Stimulated activated CD4-positive, alpha-beta T cell treated with anti-CD3 and anti-CD28 coated beads, TNF-alpha, amount 100 ng/mL, for 1 hour (primary cell): ENCODE data around the gene IGF2BP1.
"Not testable (repeated sequence)": the region's sequence is repeated elsewhere in the genome, so short reads cannot be mapped to it uniquely, and the experiment has no call there.

ENCODE experiments used
- DNase-seq, 3 donors: peaks; one replicate each; pipeline ENCODE4 v3.0.0-alpha.2; 2020; ENCODE audit warnings: low read depth in 3 of 3, low spot score in 1 of 3

Gene IGF2BP1

DNA sequence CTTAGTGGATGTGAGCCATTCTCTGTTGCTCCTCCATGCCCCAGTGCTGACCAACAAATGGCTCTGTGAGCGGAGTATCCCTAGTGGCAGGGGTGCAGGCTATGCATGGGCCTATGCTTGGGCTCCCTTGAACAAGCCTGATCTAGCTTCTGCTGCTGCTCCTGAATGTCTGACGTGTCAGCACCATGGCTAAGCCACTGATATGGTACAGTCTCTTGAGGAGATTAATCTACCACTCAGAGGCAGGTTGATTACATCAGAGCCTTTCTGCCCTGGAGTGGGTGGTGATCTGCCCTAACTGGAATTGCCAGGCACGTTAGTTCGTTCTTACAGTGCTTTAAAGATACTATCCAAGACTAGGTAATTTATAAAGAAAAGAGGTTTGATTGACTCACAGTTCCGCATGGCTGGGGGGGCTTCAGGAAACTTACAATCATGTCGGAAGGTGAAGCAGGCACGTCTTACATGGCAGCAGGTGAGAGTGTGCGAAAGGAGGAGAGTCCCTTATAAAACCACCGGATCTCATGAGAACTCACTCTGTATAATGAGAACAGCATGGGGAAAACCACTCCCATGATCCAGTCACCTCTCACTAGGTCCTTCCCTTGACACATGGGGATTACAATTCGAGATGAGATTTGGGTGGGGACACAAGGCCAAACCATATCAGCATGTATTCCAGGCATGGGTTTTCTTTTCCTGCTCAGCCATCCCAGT lies 93.9 kb downstream of the IGF2BP1 start:
- no peak for DNase-seq

DNA sequence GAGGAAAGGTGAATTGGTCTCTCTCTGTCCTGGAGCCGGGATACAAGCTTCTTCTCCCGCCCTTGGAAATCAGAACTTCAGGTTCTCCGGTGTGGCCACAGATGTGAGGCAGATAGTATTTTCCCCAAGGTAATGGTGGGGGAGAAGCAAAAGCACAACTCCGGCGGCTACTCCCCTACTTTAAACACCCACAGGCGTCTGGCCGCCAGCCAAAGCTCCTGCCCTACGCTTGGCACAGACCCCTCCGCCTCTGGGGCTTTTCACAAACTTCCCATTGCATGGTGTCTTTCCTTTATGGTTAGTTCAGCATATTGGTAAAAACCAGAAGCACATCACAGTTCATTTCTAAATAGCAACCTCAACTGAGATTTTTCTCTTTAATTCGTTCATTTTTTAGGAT lies 95.9 kb downstream of the IGF2BP1 start:
- no peak for DNase-seq

DNA sequence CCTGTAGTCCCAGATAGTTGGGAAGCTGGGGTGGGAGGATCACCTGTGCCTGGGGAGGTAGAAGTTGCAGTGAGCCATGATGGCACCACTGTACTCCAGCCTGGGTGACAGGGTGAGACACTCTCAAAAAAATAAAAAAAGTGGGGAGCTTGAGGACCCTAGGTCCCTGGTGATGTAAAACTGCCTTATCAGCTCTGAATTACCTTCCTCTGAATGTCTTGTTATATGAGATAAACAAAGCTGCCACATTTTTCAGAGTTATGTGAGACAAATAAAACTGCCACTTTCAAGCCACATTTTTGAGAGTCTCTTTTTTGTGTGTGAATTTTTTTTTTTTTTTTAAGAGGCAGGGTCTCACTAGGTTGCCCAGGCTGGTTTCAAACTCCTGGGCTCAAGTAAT lies 103.4 kb downstream of the IGF2BP1 start:
- no peak for DNase-seq

DNA sequence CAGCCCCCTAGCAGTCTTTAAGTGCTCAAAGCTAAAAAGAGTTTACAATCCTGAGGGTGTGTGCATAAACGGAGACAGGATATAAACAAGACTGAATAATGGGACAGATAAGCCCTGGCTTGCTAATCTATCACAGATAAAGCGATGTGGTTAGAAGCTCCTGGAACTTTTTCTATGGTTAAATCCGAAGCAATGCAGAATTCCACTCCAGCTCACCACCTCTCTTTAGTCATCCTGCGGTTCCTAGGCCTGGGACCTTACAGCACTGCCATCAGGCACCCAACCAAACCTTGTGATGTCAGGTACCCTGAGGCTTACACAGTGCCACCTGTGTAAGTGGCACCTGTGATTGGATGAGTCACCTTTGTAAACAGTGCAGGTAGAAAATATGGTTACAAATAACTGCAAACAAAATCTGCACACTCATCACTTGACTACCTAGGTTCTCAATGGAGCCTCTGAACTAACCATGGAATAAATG lies 103.9 kb downstream of the IGF2BP1 start:
- no peak for DNase-seq

DNA sequence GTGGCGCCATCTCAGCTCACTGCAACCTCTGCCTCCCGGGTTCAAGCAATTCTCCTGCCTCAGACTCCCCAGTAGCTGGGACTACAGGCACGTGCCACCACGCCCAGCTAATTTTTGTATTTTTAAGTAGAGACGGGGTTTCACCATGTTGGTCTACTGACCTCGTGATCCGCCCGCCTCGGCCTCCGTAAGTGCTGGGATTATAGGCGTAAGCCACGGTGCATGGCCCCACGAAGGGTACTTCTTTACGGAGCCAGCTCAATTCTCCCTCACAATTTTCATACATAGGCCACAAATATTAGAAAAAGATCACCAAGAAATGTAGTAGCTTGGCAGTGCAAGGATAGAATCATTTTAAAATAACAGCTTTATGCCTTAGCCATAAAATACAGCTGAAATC lies 106.2 kb downstream of the IGF2BP1 start:
- DNase-seq = not testable (repeated sequence)

DNA sequence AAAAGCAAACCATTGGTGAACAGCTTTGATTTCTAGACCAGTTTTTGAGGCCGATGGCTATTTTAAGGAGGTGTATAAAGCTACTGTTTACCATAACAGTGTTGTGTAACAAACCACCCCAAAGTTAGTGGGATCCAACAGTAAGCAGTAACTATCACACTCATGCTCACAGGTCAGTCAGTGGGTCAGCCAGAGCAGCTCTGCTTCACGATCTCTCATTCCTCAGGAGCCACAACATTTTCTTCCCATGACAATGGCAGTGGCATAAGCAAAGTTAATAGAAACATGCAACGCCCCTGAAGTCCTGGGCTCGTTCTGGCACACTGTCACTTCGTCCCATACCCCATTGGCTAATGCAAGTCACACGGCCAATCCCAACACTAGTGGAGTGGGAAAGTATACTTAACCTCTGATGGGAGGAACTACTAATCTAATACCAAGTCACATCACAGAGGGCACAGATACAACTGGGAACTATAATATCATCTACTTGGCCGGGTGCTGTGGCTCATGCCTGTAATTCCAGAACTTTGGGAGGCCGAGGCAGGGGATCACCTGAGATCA lies 107.4 kb downstream of the IGF2BP1 start:
- no peak for DNase-seq
